Stomach (tissue), 9 donors: Measurements from ENCODE around the gene ZFAND6. TPM values are rescaled to one million over a fixed set of nuclear protein-coding genes. Genes with fewer than 3 reads are reported as not detected.

Source experiments
- DNase-seq, 2 donors: peaks; one replicate each; pipeline versions ENCODE4 v3.0.0 to v3.0.0-alpha.2; 2013 to 2019
- H3K27ac ChIP-seq, 5 donors: fragments of 200-600 bp in 4 of 5; sonication (generic) in 4 of 5; one replicate each; pipeline ENCODE4 v1.5.1; 2013 to 2019; ENCODE audit warnings: mild to moderate bottlenecking in 1 of 5, moderate library complexity in 1 of 5
- H3K27me3 ChIP-seq, 3 donors: fragments of 200-600 bp; sonication (generic); one replicate each; pipeline ENCODE4 v1.5.1; 2017 to 2019; ENCODE audit warnings: mixed run types in 1 of 3
- H3K36me3 ChIP-seq, 4 donors: fragments of 200-600 bp; sonication (generic); 1 replicate in 3 of 4; 2 replicates in 1 of 4; pipeline ENCODE4 v1.5.1; 2016 to 2019
- H3K4me1 ChIP-seq, 4 donors: fragments of 200-600 bp; sonication (generic); one replicate each; pipeline ENCODE4 v1.5.1; 2016 to 2019
- H3K4me3 ChIP-seq, 4 donors: fragments of 200-600 bp; sonication (generic) in 3 of 4; one replicate each; pipeline ENCODE4 v1.5.1; 2016 to 2019; ENCODE audit warnings: mild to moderate bottlenecking in 1 of 4
- H3K9me3 ChIP-seq, 4 donors: fragments of 200-600 bp; sonication (generic); one replicate each; pipeline ENCODE4 v1.5.1; 2016 to 2019
- CTCF ChIP-seq, 7 experiments: fragments of 450-650 bp in 4 of 7; fragments of 200-600 bp in 3 of 7; sonication (generic) in 3 of 7; IDR thresholded peaks; one replicate each; pipeline ENCODE4 v1.5.1; 2016 to 2019; ENCODE audit warnings: antibody characterized with exemption in 7 of 7, control low read depth in 2 of 7, mild to moderate bottlenecking in 1 of 7
- EP300 ChIP-seq: sonication (generic); formaldehyde crosslinking; IDR thresholded peaks from one replicate; pipeline ENCODE4 v1.6.1; 2017; ENCODE audit warnings: antibody characterized with exemption
- POLR2A ChIP-seq, 4 donors: fragments of 450-650 bp; IDR thresholded peaks; one replicate each; pipeline ENCODE4 v1.6.1; 2016; ENCODE audit warnings: antibody characterized with exemption in 4 of 4, control low read depth in 2 of 4, mild to moderate bottlenecking in 1 of 4, moderate library complexity in 1 of 4
- POLR2AphosphoS5 ChIP-seq, 3 donors: sonication (generic); formaldehyde crosslinking; IDR thresholded peaks; one replicate each; pipeline ENCODE4 v1.6.1; 2016; ENCODE audit warnings: antibody characterized with exemption in 3 of 3
- whole genome bisulfite sequencing, 5 donors: extraction: QIAGEN DNeasy Blood & Tissue Kit in 3 of 5; methylation state at CpG; one replicate each; pipeline versions ENCODE4 v1.1.5 to v1.1.7; 2013 to 2018; 5-methylcytosine and 5-hydroxymethylcytosine counted together
- intact Hi-C: fragments of 100-400 bp; cut with DNase I; formaldehyde crosslinking; loops from one replicate; pipeline ENCODE4 v1.15.1; 2023; ENCODE audit warnings: low total_unique reads
- polyA plus RNA-seq, 3 donors: library from polyadenylated mRNA; stranded (reverse); fragments of 200-250 nt; gene quantifications; one replicate each; pipeline ENCODE4 v1.2.3, GENCODE V29; 2013
- total RNA-seq, 5 donors: library from RNA; depleted of rRNA; stranded (reverse); fragments of >200 nt; gene quantifications; one replicate each; pipeline versions ENCODE4 v1.1.0 to v1.2.3, GENCODE V29; 2014 to 2016
- donor health status: healthy with polysubstance abuse.
- donor health status: Bipolar disorder and iron deficiency.
- donor health status: healthy.

ZFAND6 gene
- total and polyA plus RNA-seq, 8 donors: 12.2 to 271 (median 66.4) TPM

GRCh38 chr15:80031841-80032240 lies 27.6 kb upstream of the ZFAND6 start:
- Histone ChIP-seq H3K4me1 (peaks cover 4 to 19% (median 7%) of the 10 kb centered on the region in 4 donors), H3K27me3 (no peaks in the 10 kb centered on the region), H3K4me3 (no peak overlapping the region), H3K27ac (no peak overlapping the region), H3K36me3 (no peaks in the 10 kb centered on the region), H3K9me3 (no peaks in the 10 kb centered on the region)
- TF ChIP-seq POLR2AphosphoS5 (IDR thresholded peaks at IDR 0.05) (no peak), EP300 (no peak), POLR2A (IDR thresholded peaks at IDR 0.05) (no peak), CTCF (IDR thresholded peaks at IDR 0.05) (no peak)
- WGBS, 5 donors: 75 to 94% (median 82%) methylated on average over 3 of the region's 3 CpGs
- intact Hi-C loops: no loop called here
- DNase-seq: no peak

- WGBS, 5 donors: 79 to 87% (median 86%) methylated on average over 3 of the region's 3 CpGs
- H3K9me3 ChIP-seq: no peaks in the 10 kb centered on the region
- peaks cover 4 to 19% (median 7%) of the 10 kb centered on the region in 4 donors for H3K4me1 ChIP-seq
- intact Hi-C loops: no loop called here
- no peak for DNase-seq
- H3K27me3 ChIP-seq: no peaks in the 10 kb centered on the region
- no peak overlapping the region for H3K27ac ChIP-seq
- no peak overlapping the region for H3K4me3 ChIP-seq
- H3K36me3 ChIP-seq: no peaks in the 10 kb centered on the region
- no peak for TF ChIP-seq CTCF (IDR thresholded peaks at IDR 0.05)
- no peak for TF ChIP-seq EP300
- no peak for TF ChIP-seq POLR2AphosphoS5 (IDR thresholded peaks at IDR 0.05)
- TF ChIP-seq POLR2A (IDR thresholded peaks at IDR 0.05): no peak
Measured at GRCh38 chr15:80034629-80035028, 24.8 kb upstream of the ZFAND6 start.

- intact Hi-C loops: no loop called here
- Histone ChIP-seq H3K4me3 (no peak overlapping the region), H3K27me3 (no peaks in the 10 kb centered on the region), H3K4me1 (peaks cover 4 to 19% (median 7%) of the 10 kb centered on the region in 4 donors), H3K27ac (no peak overlapping the region), H3K36me3 (no peaks in the 10 kb centered on the region), H3K9me3 (no peaks in the 10 kb centered on the region)
- TF ChIP-seq POLR2A (IDR thresholded peaks at IDR 0.05): no peak
- no peak for TF ChIP-seq CTCF (IDR thresholded peaks at IDR 0.05)
- TF ChIP-seq EP300: no peak
- no peak for TF ChIP-seq POLR2AphosphoS5 (IDR thresholded peaks at IDR 0.05)
- 80 to 90% (median 88%) methylated on average over 1 of the region's 1 CpG for WGBS, 5 donors
- no peak for DNase-seq
Measured at GRCh38 chr15:80036071-80036470, 23.4 kb upstream of the ZFAND6 start.

- Histone ChIP-seq H3K9me3 (no peaks in the 10 kb centered on the region), H3K36me3 (no peaks in the 10 kb centered on the region), H3K4me3 (no peak overlapping the region), H3K4me1 (no peaks in the 10 kb centered on the region), H3K27ac (no peak overlapping the region), H3K27me3 (no peaks in the 10 kb centered on the region)
- WGBS, 5 donors: 57 to 65% (median 61%) methylated on average over 3 of the region's 3 CpGs
- no peak for DNase-seq
- TF ChIP-seq POLR2A (IDR thresholded peaks at IDR 0.05) (no peak), CTCF (IDR thresholded peaks at IDR 0.05) (no peak), EP300 (no peak), POLR2AphosphoS5 (IDR thresholded peaks at IDR 0.05) (no peak)
- intact Hi-C loops: no loop called here
Measured at GRCh38 chr15:80041494-80042253, 17.8 kb upstream of the ZFAND6 start.
